Heart left ventricle (tissue), 13 donors: ENCODE data around the gene LRP1B.

Experiments used
- POLR2A ChIP-seq, 2 donors: fragments of 450-650 bp; IDR thresholded peaks; one replicate each; pipeline ENCODE4 v1.6.1; 2017; ENCODE audit warnings: antibody characterized with exemption in 2 of 2, mild to moderate bottlenecking in 2 of 2, moderate library complexity in 2 of 2
- TF ChIP-seq, protein P1 (sequence below), 12 donors: fragments of 200-600 bp; sonication (generic) in 4 of 12; IDR thresholded peaks; one replicate each; pipeline versions ENCODE4 v1.5.0 to v1.8.0; 2018 to 2022; ENCODE audit warnings: antibody characterized with exemption in 12 of 12, mild to moderate bottlenecking in 5 of 12
- donor health status: ischemic (EF 13 %, LVEDD 7.1; RV severe dilation, severe dysfunction).
- donor health status: DM: no; HTN: yes; CAD: no.
- donor health status: DM: no; HTN: no; CAD: no.
- donor health status: ischemic (EF 25% LVEDD 6.9; RV normal size, moderate dysfunction).
- donor health status: ischemic (EF 25% LVEDD 5.7; RV mildly dilated, moderate dysfunction).
- donor health status: ischemic (EF 35%, LVEDD 5.7; RV mildly dilated, moderate dysfunction).
- donor health status: nonischemic (EF 11% LVEDD 7.7; RV severe dilation, severe dysfunction).
- donor health status: DM: yes; HTN: yes; CAD: no.
- donor health status: PGD.
- donor health status: ischemic (EF 29% LVEDD 5.4; RV normal size, mild dysfunction).
- donor health status: nonischemic (EF 23%, LVEDD 6.1; RV moderate dilation, normal function).

GRCh38 chr2:141118836-141119235 lies 1012.0 kb downstream of the LRP1B start:
- TF ChIP-seq, protein P1, sequence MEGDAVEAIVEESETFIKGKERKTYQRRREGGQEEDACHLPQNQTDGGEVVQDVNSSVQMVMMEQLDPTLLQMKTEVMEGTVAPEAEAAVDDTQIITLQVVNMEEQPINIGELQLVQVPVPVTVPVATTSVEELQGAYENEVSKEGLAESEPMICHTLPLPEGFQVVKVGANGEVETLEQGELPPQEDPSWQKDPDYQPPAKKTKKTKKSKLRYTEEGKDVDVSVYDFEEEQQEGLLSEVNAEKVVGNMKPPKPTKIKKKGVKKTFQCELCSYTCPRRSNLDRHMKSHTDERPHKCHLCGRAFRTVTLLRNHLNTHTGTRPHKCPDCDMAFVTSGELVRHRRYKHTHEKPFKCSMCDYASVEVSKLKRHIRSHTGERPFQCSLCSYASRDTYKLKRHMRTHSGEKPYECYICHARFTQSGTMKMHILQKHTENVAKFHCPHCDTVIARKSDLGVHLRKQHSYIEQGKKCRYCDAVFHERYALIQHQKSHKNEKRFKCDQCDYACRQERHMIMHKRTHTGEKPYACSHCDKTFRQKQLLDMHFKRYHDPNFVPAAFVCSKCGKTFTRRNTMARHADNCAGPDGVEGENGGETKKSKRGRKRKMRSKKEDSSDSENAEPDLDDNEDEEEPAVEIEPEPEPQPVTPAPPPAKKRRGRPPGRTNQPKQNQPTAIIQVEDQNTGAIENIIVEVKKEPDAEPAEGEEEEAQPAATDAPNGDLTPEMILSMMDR (IDR thresholded peaks at IDR 0.05) = no peak
- no peak for TF ChIP-seq POLR2A (IDR thresholded peaks at IDR 0.05)
